GM12891 (cell line): ENCODE results near the gene CDKN2AIP.

ENCODE experiments used
- PAX5 ChIP-seq: IDR thresholded peaks from 2 replicates; pipeline ENCODE4 v1.6.1; 2011; ENCODE audit warnings: low read length, moderate library complexity, mild to moderate bottlenecking; ENCODE audit not compliant: insufficient read depth, severe bottlenecking
- POLR2A ChIP-seq: IDR thresholded peaks from 2 replicates; pipeline ENCODE4 v1.6.1; 2011; ENCODE audit warnings: low read depth, low read length, control low read depth
- POLR2AphosphoS5 ChIP-seq: IDR thresholded peaks from 2 replicates; pipeline ENCODE4 v1.6.1; 2011; ENCODE audit warnings: low read depth, low read length, control low read depth
- POU2F2 ChIP-seq: IDR thresholded peaks from 2 replicates; pipeline ENCODE4 v1.6.1; 2011; ENCODE audit warnings: low read depth, mild to moderate bottlenecking, control low read depth, low read length, moderate library complexity
- SPI1 ChIP-seq: IDR thresholded peaks from 2 replicates; pipeline ENCODE4 v1.6.1; 2011; ENCODE audit warnings: low read depth, low read length, control low read depth
- TAF1 ChIP-seq: IDR thresholded peaks from 2 replicates; pipeline ENCODE4 v1.6.1; 2011; ENCODE audit warnings: low read depth, low read length, control low read depth

- TF ChIP-seq PAX5 (no peak), TAF1 (no peak), POLR2A (no peak), POLR2AphosphoS5 (no peak), SPI1 (no peak), POU2F2 (no peak)
These were observed 13.5 kb upstream of the CDKN2AIP start for GRCh38 chr4:183430994-183431347.
